Measurements from ENCODE around the gene ATXN1.

The ATXN1 gene

DNA sequence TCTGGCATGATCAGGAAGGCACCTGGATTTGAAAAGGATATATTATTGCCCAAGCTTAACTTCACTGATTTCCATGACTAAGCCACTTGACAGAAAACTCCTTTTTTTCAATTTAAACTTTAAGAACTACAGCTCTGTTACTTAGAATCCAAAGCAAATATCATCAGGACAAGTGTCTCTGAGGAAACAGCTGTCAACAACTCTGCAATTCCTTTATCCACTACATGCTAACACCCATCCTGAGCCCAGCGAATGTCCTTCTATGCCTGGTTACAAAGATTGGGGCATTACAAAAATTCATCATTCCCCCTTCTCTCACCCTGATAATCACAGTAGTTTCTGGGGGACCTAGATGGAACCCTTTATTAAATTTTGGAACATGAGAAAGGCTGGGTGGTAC is 386.1 kb downstream of the ATXN1 start:
- CTCF ChIA-PET, result interaction anchor here (1.5 kb wide), 1 partner anchor 43 kb away, joined by 3 read pairs; no protein-coding TSS in a partner anchor

GRCh38 chr6:16374461-16375200 is 386.6 kb downstream of the ATXN1 start:
- TF ChIP-seq L3MBTL2 (conservative IDR thresholded peaks at IDR 0.05) (no peak), BHLHE40 (IDR thresholded peaks at IDR 0.05; ENCODE audit: borderline replicate concordance) (no peak), ELF4 (IDR thresholded peaks at IDR 0.05) (no peak), SP1 (IDR thresholded peaks at IDR 0.05) (no peak)
- ChIA-PET POLR2A (no interaction called here), CTCF (interaction anchor here (1.5 kb wide), 1 partner anchor 43 kb away, joined by 3 read pairs; no protein-coding TSS in a partner anchor)
- DNase-seq (ENCODE audit: extremely low spot score), result no peak

More for the DNA sequence above, 386.1 kb downstream of the ATXN1 start:
- TF ChIP-seq HDGF (IDR thresholded peaks at IDR 0.05; ENCODE audit: borderline replicate concordance), result no peak
- TF ChIP-seq NFRKB (IDR thresholded peaks at IDR 0.05), result no peak
- TF ChIP-seq SP1 (IDR thresholded peaks at IDR 0.05), result no peak
- TF ChIP-seq ZNF384 (IDR thresholded peaks at IDR 0.05), result no peak
- no peak for TF ChIP-seq ARNT (IDR thresholded peaks at IDR 0.05)
- no peak for TF ChIP-seq TARDBP (IDR thresholded peaks at IDR 0.05)
- no peak for TF ChIP-seq BHLHE40 (IDR thresholded peaks at IDR 0.05; ENCODE audit: borderline replicate concordance)
- no peak for TF ChIP-seq FOXM1 (IDR thresholded peaks at IDR 0.05; ENCODE audit: borderline replicate concordance)
- DNase-seq (ENCODE audit: extremely low spot score), result no peak
- POLR2A ChIA-PET, result no interaction called here

- ChIA-PET CTCF (no interaction called here), POLR2A (no interaction called here)
- TF ChIP-seq HDGF (IDR thresholded peaks at IDR 0.05; ENCODE audit: borderline replicate concordance), result no peak
- TF ChIP-seq FOXM1 (IDR thresholded peaks at IDR 0.05; ENCODE audit: borderline replicate concordance), result no peak
- TF ChIP-seq SUZ12 (IDR thresholded peaks at IDR 0.05), result no peak
- no peak for TF ChIP-seq SP1 (IDR thresholded peaks at IDR 0.05)
- no peak for TF ChIP-seq ZNF384 (IDR thresholded peaks at IDR 0.05)
- no peak for TF ChIP-seq PKNOX1 (IDR thresholded peaks at IDR 0.05)
- no peak for TF ChIP-seq NFRKB (IDR thresholded peaks at IDR 0.05)
- TF ChIP-seq FOXA1 (IDR thresholded peaks at IDR 0.05), result no peak
- no peak for TF ChIP-seq FOXK2 (IDR thresholded peaks at IDR 0.05)
- TF ChIP-seq LEF1 (IDR thresholded peaks at IDR 0.05; ENCODE audit: borderline replicate concordance), result no peak
- no peak for TF ChIP-seq ARNT (IDR thresholded peaks at IDR 0.05)
- TF ChIP-seq BHLHE40 (IDR thresholded peaks at IDR 0.05; ENCODE audit: borderline replicate concordance), result no peak
- DNase-seq (ENCODE audit: extremely low spot score), result no peak
Observed at GRCh38 chr6:16374016-16374415, 387.2 kb downstream of the ATXN1 start.

DNA sequence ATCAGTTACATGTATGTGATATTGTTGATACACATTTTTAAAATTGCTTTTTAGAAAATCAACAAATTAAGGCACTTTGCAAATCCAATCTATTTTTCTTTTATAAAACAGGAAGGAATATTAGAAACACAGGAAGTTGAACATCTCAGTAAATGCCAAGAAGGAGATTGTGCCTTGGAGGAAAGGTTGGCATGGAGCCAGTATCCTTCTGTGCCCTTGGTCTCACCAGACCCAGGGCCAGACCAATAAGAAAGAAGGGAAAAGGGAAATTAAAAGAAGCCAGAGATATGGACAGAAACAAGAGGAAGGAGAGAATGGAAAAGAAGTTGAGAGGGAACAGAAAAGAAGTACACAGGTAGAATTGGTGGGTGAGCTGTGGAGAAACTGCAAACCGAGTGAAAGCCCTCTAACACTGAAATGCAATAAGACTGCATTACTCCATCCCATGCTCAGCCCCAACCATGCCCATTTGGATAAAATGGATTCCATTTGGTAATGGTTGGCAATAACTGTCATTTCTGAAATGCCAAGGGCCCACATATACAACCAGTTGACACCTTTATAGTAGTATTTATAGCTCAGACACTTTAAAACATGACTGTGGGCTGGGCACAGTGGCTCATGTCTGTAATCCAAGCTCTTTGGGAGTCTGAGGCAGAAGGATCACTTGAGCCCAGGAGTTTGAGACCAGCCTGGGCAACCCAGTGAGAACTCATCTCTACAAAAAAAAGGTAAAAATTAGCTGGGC is 389.1 kb downstream of the ATXN1 start:
- ChIA-PET POLR2A (no interaction called here), CTCF (no interaction called here)
- no peak for TF ChIP-seq ZNF384 (IDR thresholded peaks at IDR 0.05)
- TF ChIP-seq FOXM1 (IDR thresholded peaks at IDR 0.05; ENCODE audit: borderline replicate concordance), result no peak
- no peak for TF ChIP-seq PKNOX1 (IDR thresholded peaks at IDR 0.05)
- TF ChIP-seq FOXK2 (IDR thresholded peaks at IDR 0.05), result no peak
- TF ChIP-seq ELF4 (IDR thresholded peaks at IDR 0.05), result no peak
- TF ChIP-seq FOXA1 (IDR thresholded peaks at IDR 0.05), result no peak
- TF ChIP-seq LEF1 (IDR thresholded peaks at IDR 0.05; ENCODE audit: borderline replicate concordance), result no peak
- TF ChIP-seq NFRKB (IDR thresholded peaks at IDR 0.05), result no peak
- no peak for TF ChIP-seq ARNT (IDR thresholded peaks at IDR 0.05)
- TF ChIP-seq SUZ12 (IDR thresholded peaks at IDR 0.05), result no peak
- TF ChIP-seq HDGF (IDR thresholded peaks at IDR 0.05; ENCODE audit: borderline replicate concordance), result no peak
- no peak for TF ChIP-seq TARDBP (IDR thresholded peaks at IDR 0.05)
- TF ChIP-seq SP1 (IDR thresholded peaks at IDR 0.05), result no peak
- no peak for TF ChIP-seq BHLHE40 (IDR thresholded peaks at IDR 0.05; ENCODE audit: borderline replicate concordance)
- TF ChIP-seq CTBP1 (IDR thresholded peaks at IDR 0.05; ENCODE audit: borderline replicate concordance), result no peak
- no peak for DNase-seq (ENCODE audit: extremely low spot score)

DNA sequence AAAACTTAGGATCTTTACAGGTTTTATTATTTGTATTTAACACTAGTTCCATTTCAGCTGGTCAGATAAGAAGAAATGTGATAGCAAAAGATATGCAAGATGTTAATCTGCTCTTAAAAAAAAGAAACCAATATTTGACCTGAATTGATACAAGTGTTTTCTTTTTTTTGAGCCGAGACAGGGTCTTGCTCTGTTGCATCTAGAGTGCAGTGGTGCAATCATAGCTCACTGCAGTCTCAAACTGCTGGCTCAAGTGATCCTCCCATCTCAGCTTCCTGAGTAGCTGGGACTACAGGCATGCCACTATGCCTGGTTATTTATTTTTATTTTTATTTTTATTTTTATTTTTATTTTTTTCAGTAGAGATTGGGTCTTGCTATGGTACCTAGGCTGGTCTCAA is 389.9 kb downstream of the ATXN1 start:
- TF ChIP-seq LEF1 (IDR thresholded peaks at IDR 0.05; ENCODE audit: borderline replicate concordance), result no peak
- no peak for DNase-seq (ENCODE audit: extremely low spot score)
- ChIA-PET POLR2A (no interaction called here), CTCF (no interaction called here)

DNA sequence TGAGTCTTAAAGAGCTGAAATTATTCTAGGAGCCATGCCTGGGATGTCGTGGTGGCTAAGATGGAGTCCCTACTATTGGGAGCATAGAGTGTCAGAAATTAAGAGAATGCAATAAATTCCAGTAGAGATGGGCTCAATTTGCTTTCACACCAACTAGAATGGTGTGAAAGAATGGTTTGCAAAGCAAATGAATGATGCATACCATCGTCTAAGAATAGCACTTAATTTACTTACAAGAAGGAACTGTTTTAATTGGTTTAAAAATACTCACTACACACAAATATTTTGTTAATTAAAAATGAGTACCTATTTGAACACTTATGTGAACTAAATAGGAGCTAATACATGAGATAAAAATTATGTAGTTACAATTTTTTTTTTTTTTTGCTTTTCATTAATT is 390.3 kb downstream of the ATXN1 start:
- DNase-seq (ENCODE audit: extremely low spot score), result no peak
- POLR2A ChIA-PET, result no interaction called here
- no peak for TF ChIP-seq TARDBP (IDR thresholded peaks at IDR 0.05)
- TF ChIP-seq FOXM1 (IDR thresholded peaks at IDR 0.05; ENCODE audit: borderline replicate concordance), result no peak
- TF ChIP-seq HDGF (IDR thresholded peaks at IDR 0.05; ENCODE audit: borderline replicate concordance), result no peak
- no peak for TF ChIP-seq ZNF384 (IDR thresholded peaks at IDR 0.05)
- no peak for TF ChIP-seq LEF1 (IDR thresholded peaks at IDR 0.05; ENCODE audit: borderline replicate concordance)
- TF ChIP-seq NFRKB (IDR thresholded peaks at IDR 0.05), result no peak
- TF ChIP-seq FOXK2 (IDR thresholded peaks at IDR 0.05), result no peak
- no peak for TF ChIP-seq ELF4 (IDR thresholded peaks at IDR 0.05)
- no peak for TF ChIP-seq PKNOX1 (IDR thresholded peaks at IDR 0.05)
- no peak for TF ChIP-seq L3MBTL2 (conservative IDR thresholded peaks at IDR 0.05)
- no peak for TF ChIP-seq BHLHE40 (IDR thresholded peaks at IDR 0.05; ENCODE audit: borderline replicate concordance)
- CTCF ChIA-PET, result interaction anchor here (0.7 kb wide), 2 partner anchors 10 to 12 kb away, joined by 3 read pairs; no protein-coding TSS in a partner anchor

Measured in HEK293T (cell line).